ENCODE measurements around the gene BIRC3. TPM values are rescaled to one million over a fixed set of nuclear protein-coding genes. Genes with fewer than 3 reads are reported as not detected.
A peak's percentile ranks its signal among the peaks of the same experiment; 100 is the strongest.

Gene BIRC3
- total and polyA plus RNA-seq, 9 donors: 0.45 to 1.4 (median 0.98) TPM

- H3K27ac ChIP-seq (ENCODE audit: low read length): no peak overlapping the region
- WGBS (ENCODE audit: insufficient coverage): 19% methylated on average over 7 of the region's 13 CpGs
- no peaks in the 10 kb centered on the region for H3K27me3 ChIP-seq (ENCODE audit: control insufficient read depth, insufficient read depth, low read length)
- H3K9me3 ChIP-seq (replicated peaks; ENCODE audit: control insufficient read depth, low read depth, low read length): no peaks in the 10 kb centered on the region
- peak; percentile 92 for DNase-seq
- no peaks in the 10 kb centered on the region for H3K36me3 ChIP-seq (ENCODE audit: control insufficient read depth, insufficient read depth, low read length)
- no peak overlapping the region for H3K4me3 ChIP-seq (ENCODE audit: low read length)
- H3K4me1 ChIP-seq (ENCODE audit: control insufficient read depth, insufficient read depth, low read length): peaks cover 6% of the 10 kb centered on the region
Observed at GRCh38 chr11:102279641-102280170, 37.6 kb upstream of the BIRC3 start.

GRCh38 chr11:102280245-102280833 lies 36.9 kb upstream of the BIRC3 start:
- no peak for DNase-seq
- H3K27ac ChIP-seq (ENCODE audit: low read length): no peak overlapping the region
- no peaks in the 10 kb centered on the region for H3K36me3 ChIP-seq (ENCODE audit: control insufficient read depth, insufficient read depth, low read length)
- 42% methylated on average over 2 of the region's 4 CpGs for WGBS (ENCODE audit: insufficient coverage)
- peaks cover 6% of the 10 kb centered on the region for H3K4me1 ChIP-seq (ENCODE audit: control insufficient read depth, insufficient read depth, low read length)
- no peak overlapping the region for H3K4me3 ChIP-seq (ENCODE audit: low read length)
- H3K9me3 ChIP-seq (replicated peaks; ENCODE audit: control insufficient read depth, low read depth, low read length): no peaks in the 10 kb centered on the region
- H3K27me3 ChIP-seq (ENCODE audit: control insufficient read depth, insufficient read depth, low read length): no peaks in the 10 kb centered on the region

- WGBS (ENCODE audit: insufficient coverage): 100% methylated on average over 1 of the region's 1 CpG
- no peak for DNase-seq
- H3K4me3 ChIP-seq (ENCODE audit: low read length): no peak overlapping the region
- no peaks in the 10 kb centered on the region for H3K9me3 ChIP-seq (replicated peaks; ENCODE audit: control insufficient read depth, low read depth, low read length)
- H3K36me3 ChIP-seq (ENCODE audit: control insufficient read depth, insufficient read depth, low read length): no peaks in the 10 kb centered on the region
- no peaks in the 10 kb centered on the region for H3K27me3 ChIP-seq (ENCODE audit: control insufficient read depth, insufficient read depth, low read length)
- no peak overlapping the region for H3K27ac ChIP-seq (ENCODE audit: low read length)
- H3K4me1 ChIP-seq (ENCODE audit: control insufficient read depth, insufficient read depth, low read length): peaks cover 4% of the 10 kb centered on the region
Observed at GRCh38 chr11:102283116-102283485, 34.2 kb upstream of the BIRC3 start.

- Histone ChIP-seq H3K36me3 (ENCODE audit: control insufficient read depth, insufficient read depth, low read length) (no peaks in the 10 kb centered on the region), H3K9me3 (replicated peaks; ENCODE audit: control insufficient read depth, low read depth, low read length) (no peaks in the 10 kb centered on the region), H3K4me3 (ENCODE audit: low read length) (no peak overlapping the region), H3K27me3 (ENCODE audit: control insufficient read depth, insufficient read depth, low read length) (no peaks in the 10 kb centered on the region), H3K27ac (ENCODE audit: low read length) (no peak overlapping the region), H3K4me1 (ENCODE audit: control insufficient read depth, insufficient read depth, low read length) (peaks cover 5% of the 10 kb centered on the region)
- no peak for DNase-seq
- no CpG with 5 or more reads among the region's 3 CpGs for WGBS (ENCODE audit: insufficient coverage)
Observed at GRCh38 chr11:102284008-102284407, 33.3 kb upstream of the BIRC3 start.

GRCh38 chr11:102286292-102286691 lies 31.0 kb upstream of the BIRC3 start:
- WGBS (ENCODE audit: insufficient coverage): no CpG with 5 or more reads among the region's 3 CpGs
- H3K9me3 ChIP-seq (replicated peaks; ENCODE audit: control insufficient read depth, low read depth, low read length): no peaks in the 10 kb centered on the region
- DNase-seq: no peak
- H3K36me3 ChIP-seq (ENCODE audit: control insufficient read depth, insufficient read depth, low read length): no peaks in the 10 kb centered on the region
- H3K4me3 ChIP-seq (ENCODE audit: low read length): no peak overlapping the region
- no peak overlapping the region for H3K27ac ChIP-seq (ENCODE audit: low read length)
- H3K4me1 ChIP-seq (ENCODE audit: control insufficient read depth, insufficient read depth, low read length): peaks cover 3% of the 10 kb centered on the region
- no peaks in the 10 kb centered on the region for H3K27me3 ChIP-seq (ENCODE audit: control insufficient read depth, insufficient read depth, low read length)

GRCh38 chr11:102287964-102288724 lies 29.1 kb upstream of the BIRC3 start:
- Histone ChIP-seq H3K36me3 (ENCODE audit: control insufficient read depth, insufficient read depth, low read length) (no peaks in the 10 kb centered on the region), H3K27ac (ENCODE audit: low read length) (no peak overlapping the region), H3K4me3 (ENCODE audit: low read length) (no peak overlapping the region), H3K9me3 (replicated peaks; ENCODE audit: control insufficient read depth, low read depth, low read length) (no peaks in the 10 kb centered on the region), H3K27me3 (ENCODE audit: control insufficient read depth, insufficient read depth, low read length) (no peaks in the 10 kb centered on the region), H3K4me1 (ENCODE audit: control insufficient read depth, insufficient read depth, low read length) (peaks cover 3% of the 10 kb centered on the region)
- DNase-seq: peak; percentile 83
- WGBS (ENCODE audit: insufficient coverage): 71% methylated on average over 5 of the region's 13 CpGs

- peaks cover 3% of the 10 kb centered on the region for H3K4me1 ChIP-seq (ENCODE audit: control insufficient read depth, insufficient read depth, low read length)
- DNase-seq: no peak
- no peaks in the 10 kb centered on the region for H3K27me3 ChIP-seq (ENCODE audit: control insufficient read depth, insufficient read depth, low read length)
- no peak overlapping the region for H3K27ac ChIP-seq (ENCODE audit: low read length)
- WGBS (ENCODE audit: insufficient coverage): 68% methylated on average over 3 of the region's 3 CpGs
- no peak overlapping the region for H3K4me3 ChIP-seq (ENCODE audit: low read length)
- no peaks in the 10 kb centered on the region for H3K9me3 ChIP-seq (replicated peaks; ENCODE audit: control insufficient read depth, low read depth, low read length)
- no peaks in the 10 kb centered on the region for H3K36me3 ChIP-seq (ENCODE audit: control insufficient read depth, insufficient read depth, low read length)
Observed at GRCh38 chr11:102288725-102289083, 28.6 kb upstream of the BIRC3 start.

GRCh38 chr11:102289592-102289991 lies 27.7 kb upstream of the BIRC3 start:
- Histone ChIP-seq H3K27me3 (ENCODE audit: control insufficient read depth, insufficient read depth, low read length) (no peaks in the 10 kb centered on the region), H3K36me3 (ENCODE audit: control insufficient read depth, insufficient read depth, low read length) (no peaks in the 10 kb centered on the region), H3K27ac (ENCODE audit: low read length) (no peak overlapping the region), H3K4me1 (ENCODE audit: control insufficient read depth, insufficient read depth, low read length) (peaks cover 3% of the 10 kb centered on the region), H3K9me3 (replicated peaks; ENCODE audit: control insufficient read depth, low read depth, low read length) (no peaks in the 10 kb centered on the region), H3K4me3 (ENCODE audit: low read length) (no peak overlapping the region)
- 20% methylated on average over 1 of the region's 3 CpGs for WGBS (ENCODE audit: insufficient coverage)
- peak; percentile 56 for DNase-seq

- WGBS (ENCODE audit: insufficient coverage): 80% methylated on average over 1 of the region's 1 CpG
- H3K27ac ChIP-seq (ENCODE audit: low read length): no peak overlapping the region
- H3K36me3 ChIP-seq (ENCODE audit: control insufficient read depth, insufficient read depth, low read length): no peaks in the 10 kb centered on the region
- no peaks in the 10 kb centered on the region for H3K27me3 ChIP-seq (ENCODE audit: control insufficient read depth, insufficient read depth, low read length)
- H3K4me1 ChIP-seq (ENCODE audit: control insufficient read depth, insufficient read depth, low read length): peaks cover 3% of the 10 kb centered on the region
- no peak overlapping the region for H3K4me3 ChIP-seq (ENCODE audit: low read length)
- no peaks in the 10 kb centered on the region for H3K9me3 ChIP-seq (replicated peaks; ENCODE audit: control insufficient read depth, low read depth, low read length)
- DNase-seq: no peak
Observed at GRCh38 chr11:102291831-102292230, 25.5 kb upstream of the BIRC3 start.

GRCh38 chr11:102292933-102293332 lies 24.4 kb upstream of the BIRC3 start:
- H3K27ac ChIP-seq (ENCODE audit: low read length): no peak overlapping the region

More at GRCh38 chr11:102292933-102293332, 24.4 kb upstream of the BIRC3 start:
- DNase-seq: no peak
- no peaks in the 10 kb centered on the region for H3K27me3 ChIP-seq (ENCODE audit: control insufficient read depth, insufficient read depth, low read length)
- peaks cover 3% of the 10 kb centered on the region for H3K4me1 ChIP-seq (ENCODE audit: control insufficient read depth, insufficient read depth, low read length)
- no peaks in the 10 kb centered on the region for H3K36me3 ChIP-seq (ENCODE audit: control insufficient read depth, insufficient read depth, low read length)
- H3K9me3 ChIP-seq (replicated peaks; ENCODE audit: control insufficient read depth, low read depth, low read length): no peaks in the 10 kb centered on the region
- 82% methylated on average over 3 of the region's 6 CpGs for WGBS (ENCODE audit: insufficient coverage)
- no peak overlapping the region for H3K4me3 ChIP-seq (ENCODE audit: low read length)

Data from muscle of leg (tissue), 11 donors.